ENCODE data around the gene ZMAT5.

ZMAT5 gene

DNA sequence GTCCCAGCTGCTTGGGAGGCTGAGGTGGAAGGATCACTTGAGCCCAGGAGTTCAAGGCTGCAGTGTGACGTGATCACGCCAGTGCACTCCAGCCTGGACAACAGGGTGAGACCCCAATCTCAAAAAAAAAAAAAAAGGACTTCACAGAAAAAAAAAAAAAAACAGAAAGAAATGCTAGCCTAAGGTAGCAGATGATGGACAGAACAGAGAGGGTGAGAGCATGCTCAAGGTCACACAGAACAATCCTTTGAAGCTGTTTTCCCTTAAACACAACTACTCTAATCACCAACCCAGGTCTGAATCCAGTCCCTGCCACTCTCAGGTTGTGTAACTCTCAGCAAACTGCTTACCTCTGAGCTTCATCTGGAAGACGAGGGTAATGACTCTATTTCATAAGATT is 9.7 kb downstream of the ZMAT5 start:
- no peak for TF ChIP-seq ZNF8 (CRISPR knock-in tag; IDR thresholded peaks at IDR 0.05)
- no peak for TF ChIP-seq ZFP3 (CRISPR knock-in tag; IDR thresholded peaks at IDR 0.05)
- TF ChIP-seq GLIS3 (CRISPR knock-in tag; IDR thresholded peaks at IDR 0.05) = no peak
- no peak for TF ChIP-seq ZNF70 (CRISPR knock-in tag; IDR thresholded peaks at IDR 0.05)
- TF ChIP-seq ZC3H10 (CRISPR knock-in tag; IDR thresholded peaks at IDR 0.05) = no peak
- no peak for TF ChIP-seq RARB (CRISPR knock-in tag; IDR thresholded peaks at IDR 0.05)
- no peak for TF ChIP-seq CSDC2 (CRISPR knock-in tag; IDR thresholded peaks at IDR 0.05)
- TF ChIP-seq, protein P1, sequence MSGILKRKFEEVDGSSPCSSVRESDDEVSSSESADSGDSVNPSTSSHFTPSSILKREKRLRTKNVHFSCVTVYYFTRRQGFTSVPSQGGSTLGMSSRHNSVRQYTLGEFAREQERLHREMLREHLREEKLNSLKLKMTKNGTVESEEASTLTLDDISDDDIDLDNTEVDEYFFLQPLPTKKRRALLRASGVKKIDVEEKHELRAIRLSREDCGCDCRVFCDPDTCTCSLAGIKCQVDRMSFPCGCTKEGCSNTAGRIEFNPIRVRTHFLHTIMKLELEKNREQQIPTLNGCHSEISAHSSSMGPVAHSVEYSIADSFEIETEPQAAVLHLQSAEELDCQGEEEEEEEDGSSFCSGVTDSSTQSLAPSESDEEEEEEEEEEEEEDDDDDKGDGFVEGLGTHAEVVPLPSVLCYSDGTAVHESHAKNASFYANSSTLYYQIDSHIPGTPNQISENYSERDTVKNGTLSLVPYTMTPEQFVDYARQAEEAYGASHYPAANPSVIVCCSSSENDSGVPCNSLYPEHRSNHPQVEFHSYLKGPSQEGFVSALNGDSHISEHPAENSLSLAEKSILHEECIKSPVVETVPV (CRISPR knock-in tag; IDR thresholded peaks at IDR 0.05) = no peak
- no peak for TF ChIP-seq ZFP30 (CRISPR knock-in tag; IDR thresholded peaks at IDR 0.05)
- no peak for TF ChIP-seq POU6F1 (CRISPR knock-in tag; IDR thresholded peaks at IDR 0.05; ENCODE audit: borderline replicate concordance, low read depth)
- no peak for TF ChIP-seq SNAI2 (CRISPR knock-in tag; IDR thresholded peaks at IDR 0.05)
- no peak for TF ChIP-seq ZNF565 (CRISPR knock-in tag; conservative IDR thresholded peaks at IDR 0.05; ENCODE audit: low read depth)
- no peak for TF ChIP-seq TSHZ2 (CRISPR knock-in tag; IDR thresholded peaks at IDR 0.05)
- no peak for TF ChIP-seq TCF4 (CRISPR knock-in tag; IDR thresholded peaks at IDR 0.05; ENCODE audit: borderline replicate concordance)
- no peak for TF ChIP-seq OSR1 (CRISPR knock-in tag; IDR thresholded peaks at IDR 0.05)
- TF ChIP-seq, protein P2, sequence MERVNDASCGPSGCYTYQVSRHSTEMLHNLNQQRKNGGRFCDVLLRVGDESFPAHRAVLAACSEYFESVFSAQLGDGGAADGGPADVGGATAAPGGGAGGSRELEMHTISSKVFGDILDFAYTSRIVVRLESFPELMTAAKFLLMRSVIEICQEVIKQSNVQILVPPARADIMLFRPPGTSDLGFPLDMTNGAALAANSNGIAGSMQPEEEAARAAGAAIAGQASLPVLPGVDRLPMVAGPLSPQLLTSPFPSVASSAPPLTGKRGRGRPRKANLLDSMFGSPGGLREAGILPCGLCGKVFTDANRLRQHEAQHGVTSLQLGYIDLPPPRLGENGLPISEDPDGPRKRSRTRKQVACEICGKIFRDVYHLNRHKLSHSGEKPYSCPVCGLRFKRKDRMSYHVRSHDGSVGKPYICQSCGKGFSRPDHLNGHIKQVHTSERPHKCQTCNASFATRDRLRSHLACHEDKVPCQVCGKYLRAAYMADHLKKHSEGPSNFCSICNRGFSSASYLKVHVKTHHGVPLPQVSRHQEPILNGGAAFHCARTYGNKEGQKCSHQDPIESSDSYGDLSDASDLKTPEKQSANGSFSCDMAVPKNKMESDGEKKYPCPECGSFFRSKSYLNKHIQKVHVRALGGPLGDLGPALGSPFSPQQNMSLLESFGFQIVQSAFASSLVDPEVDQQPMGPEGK (CRISPR knock-in tag; IDR thresholded peaks at IDR 0.05; ENCODE audit: borderline replicate concordance) = no peak
- TF ChIP-seq ARNTL (CRISPR knock-in tag; IDR thresholded peaks at IDR 0.05; ENCODE audit: borderline replicate concordance, low read depth) = no peak
- no peak for TF ChIP-seq PPARA (CRISPR knock-in tag; IDR thresholded peaks at IDR 0.05; ENCODE audit: borderline replicate concordance)
- ATAC-seq = no peak

GRCh38 chr22:29756341-29756740 is 10.5 kb downstream of the ZMAT5 start:
- TF ChIP-seq CREB5 (CRISPR knock-in tag; IDR thresholded peaks at IDR 0.05; ENCODE audit: low read depth) = no peak
- TF ChIP-seq TSHZ2 (CRISPR knock-in tag; IDR thresholded peaks at IDR 0.05) = no peak
- TF ChIP-seq ZNF565 (CRISPR knock-in tag; conservative IDR thresholded peaks at IDR 0.05; ENCODE audit: low read depth) = no peak
- no peak for TF ChIP-seq GLIS3 (CRISPR knock-in tag; IDR thresholded peaks at IDR 0.05)
- no peak for ATAC-seq

Data from SK-N-SH treated with all-trans-retinoic acid at 6 μM for 48 hours (cell line).